Activated effector memory CD4-positive, alpha-beta T cell treated with Interleukin-2 at 50 U/mL for 16 hours (primary cell): ENCODE measurements around the gene DMTF1.
"Not testable (repeated sequence)": the region's sequence is repeated elsewhere in the genome, so short reads cannot be mapped to it uniquely, and the experiment has no call there.

ENCODE experiments used
- DNase-seq: peaks from one replicate; pipeline ENCODE4 v3.0.0-alpha.2; 2020

DMTF1 gene

GRCh38 chr7:87231258-87231657 is 79.0 kb downstream of the DMTF1 start:
- DNase-seq, result no peak

GRCh38 chr7:87231711-87232110 is 79.5 kb downstream of the DMTF1 start:
- no peak for DNase-seq

- no peak for DNase-seq
Measured at GRCh38 chr7:87234949-87235348, 82.7 kb downstream of the DMTF1 start.

- not testable (repeated sequence) for DNase-seq
Measured at GRCh38 chr7:87238464-87239051, 86.3 kb downstream of the DMTF1 start.

- not testable (repeated sequence) for DNase-seq
Measured at GRCh38 chr7:87245671-87246070, 93.4 kb downstream of the DMTF1 start.
